ENCODE results near the gene RAPGEF6.

Gene RAPGEF6

GRCh38 chr5:131672776-131673175 lies 37.7 kb upstream of the RAPGEF6 start:
- TF ChIP-seq POLR2AphosphoS5 (IDR thresholded peaks at IDR 0.05; ENCODE audit: low read depth, low read length) (no peak), PAX5 (IDR thresholded peaks at IDR 0.05; ENCODE audit: insufficient read depth, low read length, severe bottlenecking) (no peak), SPI1 (IDR thresholded peaks at IDR 0.05; ENCODE audit: low read depth, low read length) (no peak), POLR2A (IDR thresholded peaks at IDR 0.05; ENCODE audit: low read depth, low read length) (no peak)
- no peak for DNase-seq (ENCODE audit: insufficient read length, low spot score)
- no peak for FAIRE-seq

GRCh38 chr5:131671994-131672655 lies 37.1 kb upstream of the RAPGEF6 start:
- TF ChIP-seq POLR2AphosphoS5 (IDR thresholded peaks at IDR 0.05; ENCODE audit: low read depth, low read length) (no peak), POLR2A (IDR thresholded peaks at IDR 0.05; ENCODE audit: low read depth, low read length) (no peak), TAF1 (IDR thresholded peaks at IDR 0.05; ENCODE audit: low read depth, low read length) (no peak), PAX5 (IDR thresholded peaks at IDR 0.05; ENCODE audit: insufficient read depth, low read length, severe bottlenecking) (no peak), SPI1 (IDR thresholded peaks at IDR 0.05; ENCODE audit: low read depth, low read length) (no peak), POU2F2 (IDR thresholded peaks at IDR 0.05; ENCODE audit: low read depth, low read length) (no peak)
- DNase-seq (ENCODE audit: insufficient read length, low spot score) (no peak), FAIRE-seq (peak; percentile 77)

GRCh38 chr5:131671409-131671808 lies 36.4 kb upstream of the RAPGEF6 start:
- no peak for DNase-seq (ENCODE audit: insufficient read length, low spot score)
- TF ChIP-seq TAF1 (IDR thresholded peaks at IDR 0.05; ENCODE audit: low read depth, low read length) (no peak), PAX5 (IDR thresholded peaks at IDR 0.05; ENCODE audit: insufficient read depth, low read length, severe bottlenecking) (no peak), POU2F2 (IDR thresholded peaks at IDR 0.05; ENCODE audit: low read depth, low read length) (no peak), POLR2A (IDR thresholded peaks at IDR 0.05; ENCODE audit: low read depth, low read length) (no peak), SPI1 (IDR thresholded peaks at IDR 0.05; ENCODE audit: low read depth, low read length) (no peak)
- FAIRE-seq, result peak; percentile 50

DNA sequence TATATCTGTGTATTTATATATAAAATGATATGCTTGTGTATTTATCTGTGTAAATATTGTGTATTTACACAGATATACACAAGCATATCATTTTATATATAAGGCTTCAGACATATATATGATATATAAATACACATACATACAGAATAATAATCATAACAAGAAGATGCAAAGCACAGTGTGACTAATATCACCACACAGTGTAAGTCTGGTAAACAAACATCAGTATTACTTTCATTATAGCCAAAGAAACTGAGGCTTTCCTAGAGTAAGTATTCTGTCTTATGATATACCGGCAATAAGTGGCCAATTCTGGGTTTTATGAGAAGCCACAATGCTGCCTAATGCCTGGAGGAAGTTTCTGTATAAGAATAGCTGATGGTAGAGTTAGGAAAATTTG lies 29.9 kb upstream of the RAPGEF6 start:
- TF ChIP-seq TAF1 (IDR thresholded peaks at IDR 0.05; ENCODE audit: low read depth, low read length) (no peak), POLR2A (IDR thresholded peaks at IDR 0.05; ENCODE audit: low read depth, low read length) (no peak), PAX5 (IDR thresholded peaks at IDR 0.05; ENCODE audit: insufficient read depth, low read length, severe bottlenecking) (no peak), POLR2AphosphoS5 (IDR thresholded peaks at IDR 0.05; ENCODE audit: low read depth, low read length) (no peak), SPI1 (IDR thresholded peaks at IDR 0.05; ENCODE audit: low read depth, low read length) (no peak)
- DNase-seq (ENCODE audit: insufficient read length, low spot score) (no peak), FAIRE-seq (no peak)

- no peak for FAIRE-seq
- TF ChIP-seq TAF1 (IDR thresholded peaks at IDR 0.05; ENCODE audit: low read depth, low read length), result no peak
- no peak for DNase-seq (ENCODE audit: insufficient read length, low spot score)
Measured at GRCh38 chr5:131661933-131662332, 26.9 kb upstream of the RAPGEF6 start.

DNA sequence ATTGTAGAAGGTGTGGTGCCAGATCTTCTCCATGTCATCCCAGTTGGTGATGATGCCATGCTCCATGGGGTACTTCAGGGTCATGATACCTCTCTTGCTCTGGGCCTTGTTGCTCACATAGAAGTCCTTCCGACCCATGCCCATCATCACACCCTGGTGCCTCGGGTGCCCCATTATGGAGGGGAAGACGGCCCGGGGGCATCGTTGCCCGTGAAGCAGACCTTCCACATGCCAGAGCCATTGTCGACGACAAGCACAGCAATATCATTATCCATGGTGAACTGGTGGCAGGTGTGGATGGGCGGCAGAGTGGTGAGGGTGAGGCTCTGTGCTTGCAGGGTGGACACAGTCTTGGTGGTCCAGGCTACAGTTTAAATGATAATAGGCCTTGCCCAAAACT lies 24.8 kb upstream of the RAPGEF6 start:
- no peak for DNase-seq (ENCODE audit: insufficient read length, low spot score)
- FAIRE-seq, result no peak
- no peak for TF ChIP-seq TAF1 (IDR thresholded peaks at IDR 0.05; ENCODE audit: low read depth, low read length)
- TF ChIP-seq POU2F2 (IDR thresholded peaks at IDR 0.05; ENCODE audit: low read depth, low read length), result no peak
- TF ChIP-seq SPI1 (IDR thresholded peaks at IDR 0.05; ENCODE audit: low read depth, low read length), result no peak
- no peak for TF ChIP-seq POLR2A (IDR thresholded peaks at IDR 0.05; ENCODE audit: low read depth, low read length)
- no peak for TF ChIP-seq PAX5 (IDR thresholded peaks at IDR 0.05; ENCODE audit: insufficient read depth, low read length, severe bottlenecking)
- no peak for TF ChIP-seq POLR2AphosphoS5 (IDR thresholded peaks at IDR 0.05; ENCODE audit: low read depth, low read length)

- DNase-seq (ENCODE audit: insufficient read length, low spot score) (no peak), FAIRE-seq (no peak)
- no peak for TF ChIP-seq POLR2AphosphoS5 (IDR thresholded peaks at IDR 0.05; ENCODE audit: low read depth, low read length)
- no peak for TF ChIP-seq POLR2A (IDR thresholded peaks at IDR 0.05; ENCODE audit: low read depth, low read length)
- no peak for TF ChIP-seq PAX5 (IDR thresholded peaks at IDR 0.05; ENCODE audit: insufficient read depth, low read length, severe bottlenecking)
- TF ChIP-seq SPI1 (IDR thresholded peaks at IDR 0.05; ENCODE audit: low read depth, low read length), result no peak
- TF ChIP-seq POU2F2 (IDR thresholded peaks at IDR 0.05; ENCODE audit: low read depth, low read length), result no peak
- no peak for TF ChIP-seq TAF1 (IDR thresholded peaks at IDR 0.05; ENCODE audit: low read depth, low read length)
Measured at GRCh38 chr5:131659290-131659689, 24.3 kb upstream of the RAPGEF6 start.

DNA sequence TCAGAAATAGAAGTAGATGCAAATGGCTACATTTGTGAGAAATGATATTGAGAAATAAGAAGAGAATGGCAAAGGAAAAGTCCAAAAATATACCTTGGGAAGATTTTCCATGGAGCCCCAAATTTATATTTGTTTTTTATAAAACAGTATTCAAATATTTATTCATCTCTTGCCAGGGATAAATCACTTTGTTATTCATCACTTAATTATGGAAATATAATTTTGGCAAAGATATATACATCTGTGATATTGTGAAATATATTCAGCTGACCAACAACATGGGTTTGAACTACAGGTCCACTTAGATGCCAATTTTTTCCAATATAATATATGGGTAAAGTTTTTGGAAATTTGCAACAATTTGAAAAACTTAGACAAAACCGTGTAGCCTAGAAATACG lies 19.7 kb upstream of the RAPGEF6 start:
- no peak for FAIRE-seq

GRCh38 chr5:131654309-131654708 lies 19.3 kb upstream of the RAPGEF6 start:
- FAIRE-seq (no peak), DNase-seq (ENCODE audit: insufficient read length, low spot score) (no peak)
- TF ChIP-seq SPI1 (IDR thresholded peaks at IDR 0.05; ENCODE audit: low read depth, low read length), result no peak

More for the DNA sequence above, 19.7 kb upstream of the RAPGEF6 start:
- DNase-seq (ENCODE audit: insufficient read length, low spot score), result no peak
- TF ChIP-seq POLR2A (IDR thresholded peaks at IDR 0.05; ENCODE audit: low read depth, low read length) (no peak), POU2F2 (IDR thresholded peaks at IDR 0.05; ENCODE audit: low read depth, low read length) (no peak), TAF1 (IDR thresholded peaks at IDR 0.05; ENCODE audit: low read depth, low read length) (no peak), SPI1 (IDR thresholded peaks at IDR 0.05; ENCODE audit: low read depth, low read length) (no peak), POLR2AphosphoS5 (IDR thresholded peaks at IDR 0.05; ENCODE audit: low read depth, low read length) (no peak), PAX5 (IDR thresholded peaks at IDR 0.05; ENCODE audit: insufficient read depth, low read length, severe bottlenecking) (no peak)

GRCh38 chr5:131649161-131649560 lies 14.1 kb upstream of the RAPGEF6 start:
- FAIRE-seq (no peak), DNase-seq (ENCODE audit: insufficient read length, low spot score) (no peak)
- TF ChIP-seq TAF1 (IDR thresholded peaks at IDR 0.05; ENCODE audit: low read depth, low read length) (no peak), SPI1 (IDR thresholded peaks at IDR 0.05; ENCODE audit: low read depth, low read length) (no peak), POLR2A (IDR thresholded peaks at IDR 0.05; ENCODE audit: low read depth, low read length) (no peak), PAX5 (IDR thresholded peaks at IDR 0.05; ENCODE audit: insufficient read depth, low read length, severe bottlenecking) (no peak), POU2F2 (IDR thresholded peaks at IDR 0.05; ENCODE audit: low read depth, low read length) (no peak), POLR2AphosphoS5 (IDR thresholded peaks at IDR 0.05; ENCODE audit: low read depth, low read length) (no peak)
